ENCODE results near the gene GPRASP2. TPM values are rescaled to one million over a fixed set of nuclear protein-coding genes. Genes with fewer than 3 reads are reported as not detected.
A peak's percentile ranks its signal among the peaks of the same experiment; 100 is the strongest.

GPRASP2 gene
- total RNA-seq, 1 donor from 2014 or later, result 6.8 TPM

GRCh38 chrX:102745513-102745856 lies 33.2 kb downstream of the GPRASP2 start:
- no peak for DNase-seq (ENCODE audit: low read depth)
- H3K4me3 ChIP-seq (ENCODE audit: low read depth, low read length), result peak overlapping the region; percentile 52
- TF ChIP-seq CTCF (conservative IDR thresholded peaks at IDR 0.05; ENCODE audit: low read depth, low read length), result no peak

- TF ChIP-seq CTCF (conservative IDR thresholded peaks at IDR 0.05; ENCODE audit: low read depth, low read length), result no peak
- H3K4me3 ChIP-seq (ENCODE audit: low read depth, low read length), result peak overlapping the region; percentile 52
- no peak for DNase-seq (ENCODE audit: low read depth)
Measured at GRCh38 chrX:102745857-102746584, 33.8 kb downstream of the GPRASP2 start.

GRCh38 chrX:102765217-102765616 lies 53.0 kb downstream of the GPRASP2 start:
- peak; percentile 18 for DNase-seq (ENCODE audit: low read depth)
- no peak for TF ChIP-seq CTCF (conservative IDR thresholded peaks at IDR 0.05; ENCODE audit: low read depth, low read length)
- no peak overlapping the region for H3K4me3 ChIP-seq (ENCODE audit: low read depth, low read length)

- TF ChIP-seq CTCF (conservative IDR thresholded peaks at IDR 0.05; ENCODE audit: low read depth, low read length), result no peak
- H3K4me3 ChIP-seq (ENCODE audit: low read depth, low read length), result no peak overlapping the region
- peak; percentile 3 for DNase-seq (ENCODE audit: low read depth)
Measured at GRCh38 chrX:102765809-102766208, 53.6 kb downstream of the GPRASP2 start.

- no peak overlapping the region for H3K4me3 ChIP-seq (ENCODE audit: low read depth, low read length)
- TF ChIP-seq CTCF (conservative IDR thresholded peaks at IDR 0.05; ENCODE audit: low read depth, low read length), result no peak
- DNase-seq (ENCODE audit: low read depth), result no peak
Measured at GRCh38 chrX:102767287-102767686, 55.0 kb downstream of the GPRASP2 start.

Other genes with a start within 250 kb of the GPRASP2 start
- gene TCP11X2, start 240.6 kb upstream of the GPRASP2 start, total RNA-seq, result 0.12 TPM in 1 of 2 replicates, not detected in the other
- 26.6 and 62.6 TPM in 2 replicates for gene TMSB15A, start 195.7 kb upstream of the GPRASP2 start, total RNA-seq
- gene ARMCX5, start 112.9 kb upstream of the GPRASP2 start, total RNA-seq, result 6.1 and 6.4 TPM in 2 replicates
- gene GPRASP1, start 61.0 kb upstream of the GPRASP2 start, total RNA-seq, result 0.29 and 0.98 TPM in 2 replicates
- gene GPRASP3, start 8.3 kb downstream of the GPRASP2 start, total RNA-seq, result 1.5 and 2.0 TPM in 2 replicates
- gene RAB40AL, start 224.8 kb downstream of the GPRASP2 start, total RNA-seq, result not detected in 2 replicates